NB4 (cell line): ENCODE measurements around the gene SCAI.

Experiments used
- CTCF ChIP-seq: IDR thresholded peaks from one replicate; pipeline ENCODE4 v1.5.1; 2012; ENCODE audit warnings: low read depth, low read length
- MAX ChIP-seq: IDR thresholded peaks from 2 replicates; pipeline ENCODE4 v1.6.1; 2011; ENCODE audit warnings: low read depth, low read length
- POLR2A ChIP-seq: IDR thresholded peaks from 2 replicates; pipeline ENCODE4 v1.6.1; 2011; ENCODE audit warnings: mild to moderate bottlenecking; ENCODE audit not compliant: insufficient read length; ENCODE audit errors: extremely low read depth

GRCh38 chr9:125049212-125050049 is 93.9 kb downstream of the SCAI start:
- no peak for TF ChIP-seq CTCF
- TF ChIP-seq POLR2A, result no peak
- no peak for TF ChIP-seq MAX
